Left lung (tissue), 10 donors: ENCODE data around the gene NHEJ1. TPM values are rescaled to one million over a fixed set of nuclear protein-coding genes. Genes with fewer than 3 reads are reported as not detected.

ENCODE experiments used
- ATAC-seq: fragments of 200-7000 bp; cut with Tn5 transposase; one replicate; pipeline ENCODE4 v1.9.1; 2020; ENCODE audit warnings: moderate library complexity
- DNase-seq, 4 donors: peaks; one replicate each; pipeline ENCODE4 v3.0.0-alpha.2; 2013 to 2020
- H3K27ac ChIP-seq, 2 donors: fragments of 200-600 bp; sonication (generic) in 1 of 2; one replicate each; pipeline versions ENCODE4 v1.5.0 to v1.8.0; 2020 to 2021
- H3K27me3 ChIP-seq, 2 donors: fragments of 200-600 bp; sonication (generic) in 1 of 2; one replicate each; pipeline versions ENCODE4 v1.5.0 to v1.8.0; 2020 to 2021
- H3K36me3 ChIP-seq, 2 donors: fragments of 200-600 bp; sonication (generic) in 1 of 2; one replicate each; pipeline versions ENCODE4 v1.5.0 to v1.8.0; 2020 to 2021
- H3K4me1 ChIP-seq, 2 donors: fragments of 200-600 bp; one replicate each; pipeline ENCODE4 v1.8.0; 2021
- H3K4me3 ChIP-seq, 2 donors: fragments of 200-600 bp; sonication (generic) in 1 of 2; one replicate each; pipeline versions ENCODE4 v1.5.0 to v1.8.0; 2020 to 2021; ENCODE audit warnings: mild to moderate bottlenecking in 1 of 2
- H3K9me3 ChIP-seq, 2 donors: fragments of 200-600 bp; sonication (generic) in 1 of 2; one replicate each; pipeline versions ENCODE4 v1.5.0 to v1.8.0; 2020 to 2021
- CTCF ChIP-seq, 2 donors: fragments of 200-600 bp; sonication (generic) in 1 of 2; IDR thresholded peaks; one replicate each; pipeline versions ENCODE4 v1.5.0 to v1.8.0; 2021; ENCODE audit warnings: antibody characterized with exemption in 2 of 2
- intact Hi-C, 2 donors: fragments of 100-400 bp; cut with DNase I; formaldehyde crosslinking; loops; one replicate each; pipeline versions ENCODE4 v1.11.2 to v1.14.2; 2022
- polyA plus RNA-seq, 6 donors: library from polyadenylated mRNA; unstranded; fragments of 120-200 nt; gene quantifications; one replicate each; pipeline ENCODE4 v1.2.1, GENCODE V29; 2013; ENCODE audit not compliant: insufficient read length in 6 of 6
- total RNA-seq, 2 donors: library from RNA; stranded (reverse); fragmentation: NEBNext Ultra II Directional; extraction: Animal tissue kit (Norgen Biotek cat#: 25700); gene quantifications; one replicate each; pipeline ENCODE4 v1.2.1, GENCODE V29; 2021
- donor health status: DM: no; HTN: yes; CAD: no.
- donor health status: DM: no; HTN: no; CAD: no.

The NHEJ1 gene
- total and polyA plus RNA-seq, 8 donors: 14.0 to 20.9 (median 18.2) TPM

GRCh38 chr2:219090436-219091299 lies 69.9 kb downstream of the NHEJ1 start:
- H3K36me3 ChIP-seq: no peaks in the 10 kb centered on the region
- intact Hi-C loops: no loop called here

GRCh38 chr2:219089330-219089729 lies 71.3 kb downstream of the NHEJ1 start:
- no peak for ATAC-seq
- DNase-seq: no peak

More at GRCh38 chr2:219090436-219091299, 69.9 kb downstream of the NHEJ1 start:
- DNase-seq (no peak), ATAC-seq (no peak)
- no peak overlapping the region for H3K27ac ChIP-seq
- no peak for TF ChIP-seq CTCF (IDR thresholded peaks at IDR 0.05)
- H3K9me3 ChIP-seq: no peaks in the 10 kb centered on the region
- no peak overlapping the region for H3K4me3 ChIP-seq
- H3K27me3 ChIP-seq: no peaks in the 10 kb centered on the region
- H3K4me1 ChIP-seq: peaks cover 3 to 24% of the 10 kb centered on the region in 2 donors

GRCh38 chr2:219087848-219088247 lies 72.8 kb downstream of the NHEJ1 start:
- peaks cover 3 to 21% of the 10 kb centered on the region in 2 donors for H3K4me1 ChIP-seq
- ATAC-seq: no peak
- DNase-seq: no peak
- H3K4me3 ChIP-seq: no peak overlapping the region
- H3K27ac ChIP-seq: no peak overlapping the region
- no peaks in the 10 kb centered on the region for H3K36me3 ChIP-seq
- intact Hi-C loops: no loop called here
- no peaks in the 10 kb centered on the region for H3K9me3 ChIP-seq
- no peaks in the 10 kb centered on the region for H3K27me3 ChIP-seq
- TF ChIP-seq CTCF (IDR thresholded peaks at IDR 0.05): no peak

More at GRCh38 chr2:219089330-219089729, 71.3 kb downstream of the NHEJ1 start:
- intact Hi-C loops: no loop called here
- no peak overlapping the region for H3K27ac ChIP-seq
- H3K4me1 ChIP-seq: peaks cover 3 to 22% of the 10 kb centered on the region in 2 donors
- no peaks in the 10 kb centered on the region for H3K27me3 ChIP-seq
- no peak for TF ChIP-seq CTCF (IDR thresholded peaks at IDR 0.05)
- H3K36me3 ChIP-seq: no peaks in the 10 kb centered on the region
- no peak overlapping the region for H3K4me3 ChIP-seq
- H3K9me3 ChIP-seq: no peaks in the 10 kb centered on the region

- H3K27ac ChIP-seq: no peak overlapping the region
- ATAC-seq (no peak), DNase-seq (no peak)
- no peaks in the 10 kb centered on the region for H3K27me3 ChIP-seq
- H3K9me3 ChIP-seq: no peaks in the 10 kb centered on the region
- no peaks in the 10 kb centered on the region for H3K36me3 ChIP-seq
- no peak overlapping the region for H3K4me3 ChIP-seq
- intact Hi-C loops: no loop called here
- no peak for TF ChIP-seq CTCF (IDR thresholded peaks at IDR 0.05)
- H3K4me1 ChIP-seq: peaks cover 3 to 26% of the 10 kb centered on the region in 2 donors
Measured at GRCh38 chr2:219087361-219087760, 73.3 kb downstream of the NHEJ1 start.

GRCh38 chr2:219086196-219086595 lies 74.4 kb downstream of the NHEJ1 start:
- no peaks in the 10 kb centered on the region for H3K27me3 ChIP-seq
- peaks cover 3 to 35% of the 10 kb centered on the region in 2 donors for H3K4me1 ChIP-seq

More at GRCh38 chr2:219086196-219086595, 74.4 kb downstream of the NHEJ1 start:
- peak overlapping the region in 1 of 2 donors; percentile 38 for H3K27ac ChIP-seq
- no peaks in the 10 kb centered on the region for H3K36me3 ChIP-seq
- no peak overlapping the region for H3K4me3 ChIP-seq
- no peak for TF ChIP-seq CTCF (IDR thresholded peaks at IDR 0.05)
- ATAC-seq (peak; percentile 63), DNase-seq (no peak)
- no peaks in the 10 kb centered on the region for H3K9me3 ChIP-seq
- intact Hi-C loops: no loop called here
